ENCODE measurements around the gene HLA-DRB5. TPM values are rescaled to one million over a fixed set of nuclear protein-coding genes. Genes with fewer than 3 reads are reported as not detected.

The HLA-DRB5 gene
- total RNA-seq, 1 donor from 2014 or later: 279 TPM

GRCh38 chr6:32501016-32501415 is 29.1 kb downstream of the HLA-DRB5 start:
- H3K27ac ChIP-seq: no peak overlapping the region
- intact Hi-C loops (cut with DNase I): no loop called here

GRCh38 chr6:32492351-32492750 is 37.7 kb downstream of the HLA-DRB5 start:
- no peak overlapping the region for H3K27ac ChIP-seq
- H3K4me1 ChIP-seq: no peaks in the 10 kb centered on the region
- ATAC-seq (no peak), DNase-seq (no peak)
- H3K36me3 ChIP-seq: no peaks in the 10 kb centered on the region
- no peaks in the 10 kb centered on the region for H3K9me3 ChIP-seq
- H3K27me3 ChIP-seq (ENCODE audit: low read depth): no peaks in the 10 kb centered on the region
- H3K4me3 ChIP-seq: no peak overlapping the region
- intact Hi-C loops (cut with DNase I): no loop called here
- TF ChIP-seq, protein P1, sequence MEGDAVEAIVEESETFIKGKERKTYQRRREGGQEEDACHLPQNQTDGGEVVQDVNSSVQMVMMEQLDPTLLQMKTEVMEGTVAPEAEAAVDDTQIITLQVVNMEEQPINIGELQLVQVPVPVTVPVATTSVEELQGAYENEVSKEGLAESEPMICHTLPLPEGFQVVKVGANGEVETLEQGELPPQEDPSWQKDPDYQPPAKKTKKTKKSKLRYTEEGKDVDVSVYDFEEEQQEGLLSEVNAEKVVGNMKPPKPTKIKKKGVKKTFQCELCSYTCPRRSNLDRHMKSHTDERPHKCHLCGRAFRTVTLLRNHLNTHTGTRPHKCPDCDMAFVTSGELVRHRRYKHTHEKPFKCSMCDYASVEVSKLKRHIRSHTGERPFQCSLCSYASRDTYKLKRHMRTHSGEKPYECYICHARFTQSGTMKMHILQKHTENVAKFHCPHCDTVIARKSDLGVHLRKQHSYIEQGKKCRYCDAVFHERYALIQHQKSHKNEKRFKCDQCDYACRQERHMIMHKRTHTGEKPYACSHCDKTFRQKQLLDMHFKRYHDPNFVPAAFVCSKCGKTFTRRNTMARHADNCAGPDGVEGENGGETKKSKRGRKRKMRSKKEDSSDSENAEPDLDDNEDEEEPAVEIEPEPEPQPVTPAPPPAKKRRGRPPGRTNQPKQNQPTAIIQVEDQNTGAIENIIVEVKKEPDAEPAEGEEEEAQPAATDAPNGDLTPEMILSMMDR (IDR thresholded peaks at IDR 0.05): no peak

More at GRCh38 chr6:32501016-32501415, 29.1 kb downstream of the HLA-DRB5 start:
- DNase-seq: no peak
- ATAC-seq: peak in 1 of 2 donors; percentile 66
- H3K4me1 ChIP-seq: no peaks in the 10 kb centered on the region
- TF ChIP-seq, protein P1 (IDR thresholded peaks at IDR 0.05): no peak
- H3K4me3 ChIP-seq: no peak overlapping the region
- H3K27me3 ChIP-seq (ENCODE audit: low read depth): no peaks in the 10 kb centered on the region
- H3K9me3 ChIP-seq: no peaks in the 10 kb centered on the region
- no peaks in the 10 kb centered on the region for H3K36me3 ChIP-seq

DNA sequence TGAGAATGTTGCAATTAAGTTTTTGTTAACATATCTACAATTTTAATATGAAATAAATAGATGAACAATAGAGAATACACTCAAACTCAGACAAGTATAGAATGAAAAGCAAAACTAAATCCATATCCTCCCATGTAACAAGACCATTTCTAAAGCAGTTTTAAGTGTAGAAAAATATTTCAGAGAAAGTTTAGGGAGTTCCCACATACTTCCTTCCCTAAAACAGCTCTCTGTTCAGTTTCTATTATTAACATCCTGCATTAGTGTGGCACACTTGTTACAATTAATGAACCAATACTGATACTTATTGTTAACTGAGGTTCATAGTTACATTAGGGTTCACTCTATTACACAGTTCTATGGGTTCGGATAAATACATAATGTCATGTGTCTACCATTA is 38.4 kb downstream of the HLA-DRB5 start:
- Histone ChIP-seq H3K27ac (no peak overlapping the region), H3K27me3 (ENCODE audit: low read depth) (no peaks in the 10 kb centered on the region), H3K9me3 (no peaks in the 10 kb centered on the region), H3K36me3 (no peaks in the 10 kb centered on the region), H3K4me3 (no peak overlapping the region), H3K4me1 (no peaks in the 10 kb centered on the region)
- no peak for ATAC-seq
- TF ChIP-seq, protein P1 (IDR thresholded peaks at IDR 0.05): no peak
- DNase-seq: no peak
- intact Hi-C loops (cut with DNase I): no loop called here

DNA sequence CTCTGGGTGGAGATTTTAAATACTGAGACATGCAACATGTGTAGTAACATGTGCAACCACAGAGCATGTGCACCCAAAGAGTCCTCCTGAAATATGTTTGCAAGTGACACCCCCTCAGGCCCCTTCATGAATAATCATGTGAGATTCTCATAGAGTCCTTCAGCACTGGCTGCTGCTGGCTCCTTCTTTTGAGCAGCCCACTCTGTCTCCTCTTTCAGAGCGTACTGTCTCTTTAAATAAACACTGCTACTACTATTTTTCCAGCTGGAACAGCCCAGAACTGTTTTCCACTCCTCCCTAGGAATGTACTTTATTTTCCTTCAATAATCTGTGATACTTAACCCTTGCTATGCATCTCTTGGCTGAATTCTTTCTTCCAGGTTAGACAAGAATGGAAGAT is 42.0 kb downstream of the HLA-DRB5 start:
- no peaks in the 10 kb centered on the region for H3K36me3 ChIP-seq
- intact Hi-C loops (cut with DNase I): no loop called here
- no peak overlapping the region for H3K27ac ChIP-seq
- DNase-seq: no peak
- H3K4me3 ChIP-seq: no peak overlapping the region
- H3K4me1 ChIP-seq: no peaks in the 10 kb centered on the region
- ATAC-seq: peak in 1 of 2 donors; percentile 32
- TF ChIP-seq, protein P1 (IDR thresholded peaks at IDR 0.05): no peak
- H3K9me3 ChIP-seq: no peaks in the 10 kb centered on the region
- no peaks in the 10 kb centered on the region for H3K27me3 ChIP-seq (ENCODE audit: low read depth)

DNA sequence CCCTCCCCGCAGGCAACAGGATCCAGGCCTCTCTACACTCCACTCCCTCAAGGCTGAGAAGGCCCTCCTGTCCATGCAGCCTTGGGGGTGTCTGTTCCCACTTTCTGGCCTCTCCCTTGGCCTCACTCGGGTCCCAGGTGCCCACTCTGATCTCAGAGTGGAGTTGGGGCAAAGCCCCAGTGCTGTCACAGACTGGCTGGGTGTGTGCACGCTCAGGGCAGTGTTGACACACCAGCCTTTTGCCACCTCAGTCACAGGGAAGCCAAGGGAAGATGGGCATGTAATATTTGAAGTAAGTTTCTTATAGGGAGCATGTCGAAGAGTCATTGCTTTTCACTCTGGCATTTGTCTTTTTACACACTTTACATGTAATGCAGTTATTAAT is 45.5 kb downstream of the HLA-DRB5 start:
- intact Hi-C loops (cut with DNase I): no loop called here
- DNase-seq: no peak
- Histone ChIP-seq H3K4me1 (no peaks in the 10 kb centered on the region), H3K27ac (no peak overlapping the region), H3K36me3 (no peaks in the 10 kb centered on the region), H3K27me3 (ENCODE audit: low read depth) (no peaks in the 10 kb centered on the region), H3K4me3 (no peak overlapping the region), H3K9me3 (no peaks in the 10 kb centered on the region)
- TF ChIP-seq, protein P1 (IDR thresholded peaks at IDR 0.05): no peak
- peak in 1 of 2 donors; percentile 19 for ATAC-seq

All from lower lobe of right lung (tissue), 2 donors.